GM21423 (cell line): ENCODE results near the gene RPS6KA4.
"Not testable (repeated sequence)": the region's sequence is repeated elsewhere in the genome, so short reads cannot be mapped to it uniquely, and the experiment has no call there.

Experiments
- ATAC-seq: cut with Tn5 transposase; IDR thresholded peaks from one replicate; pipeline ENCODE4 v1.9.1; 2021; ENCODE audit warnings: mild to moderate bottlenecking, moderate library complexity; ENCODE audit not compliant: unreplicated experiment

Gene RPS6KA4

GRCh38 chr11:64413417-64413816 lies 54.5 kb downstream of the RPS6KA4 start:
- ATAC-seq: no peak

- ATAC-seq: no peak
Measured at GRCh38 chr11:64415286-64415685, 56.3 kb downstream of the RPS6KA4 start.

- no peak for ATAC-seq
Measured at GRCh38 chr11:64415996-64416728, 57.2 kb downstream of the RPS6KA4 start.

DNA sequence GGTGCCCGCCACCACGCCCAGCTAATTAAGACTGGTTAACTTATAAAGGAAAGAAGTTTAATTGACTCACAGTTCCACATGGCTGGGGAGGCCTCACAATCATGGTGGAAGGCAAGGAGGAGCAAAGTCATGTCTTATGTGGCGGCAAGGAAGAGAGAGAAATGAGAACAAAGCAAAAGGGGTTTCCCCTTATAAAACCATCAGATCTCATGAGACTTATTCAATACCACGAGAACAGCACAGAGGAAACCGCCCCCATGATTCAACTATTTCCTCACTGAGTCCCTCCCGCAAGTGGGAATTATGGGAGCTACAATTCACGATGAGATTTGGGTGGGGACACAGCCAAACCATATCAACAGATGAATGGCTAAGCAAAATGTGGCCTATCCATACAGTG lies 59.3 kb downstream of the RPS6KA4 start:
- not testable (repeated sequence) for ATAC-seq

DNA sequence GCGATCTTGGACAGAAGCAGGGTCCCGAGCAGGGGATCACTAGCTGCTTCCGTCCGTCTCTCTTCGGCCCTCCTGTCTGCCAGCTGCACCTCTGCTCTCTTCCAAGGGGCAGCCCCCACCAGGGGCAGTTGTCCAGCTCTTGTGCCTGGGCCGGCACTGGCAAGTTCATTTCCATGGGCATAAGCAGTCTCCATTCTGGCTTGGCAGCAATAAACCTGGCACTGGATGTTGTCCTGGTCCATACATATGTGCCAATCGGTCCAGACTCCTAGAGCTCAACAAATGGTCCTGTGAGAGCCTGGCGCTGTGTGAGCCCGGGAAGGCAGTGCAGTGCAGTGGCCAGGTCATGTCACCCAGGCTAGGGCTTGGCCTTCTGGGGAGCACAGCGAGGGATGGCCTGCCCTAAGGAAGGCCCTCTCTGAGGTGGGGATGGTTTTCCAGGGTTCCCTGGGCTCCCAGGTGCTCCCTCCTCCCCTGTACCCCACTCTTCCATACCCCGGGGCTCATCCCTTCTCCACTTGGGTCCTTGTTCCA lies 60.4 kb downstream of the RPS6KA4 start:
- ATAC-seq: no peak

DNA sequence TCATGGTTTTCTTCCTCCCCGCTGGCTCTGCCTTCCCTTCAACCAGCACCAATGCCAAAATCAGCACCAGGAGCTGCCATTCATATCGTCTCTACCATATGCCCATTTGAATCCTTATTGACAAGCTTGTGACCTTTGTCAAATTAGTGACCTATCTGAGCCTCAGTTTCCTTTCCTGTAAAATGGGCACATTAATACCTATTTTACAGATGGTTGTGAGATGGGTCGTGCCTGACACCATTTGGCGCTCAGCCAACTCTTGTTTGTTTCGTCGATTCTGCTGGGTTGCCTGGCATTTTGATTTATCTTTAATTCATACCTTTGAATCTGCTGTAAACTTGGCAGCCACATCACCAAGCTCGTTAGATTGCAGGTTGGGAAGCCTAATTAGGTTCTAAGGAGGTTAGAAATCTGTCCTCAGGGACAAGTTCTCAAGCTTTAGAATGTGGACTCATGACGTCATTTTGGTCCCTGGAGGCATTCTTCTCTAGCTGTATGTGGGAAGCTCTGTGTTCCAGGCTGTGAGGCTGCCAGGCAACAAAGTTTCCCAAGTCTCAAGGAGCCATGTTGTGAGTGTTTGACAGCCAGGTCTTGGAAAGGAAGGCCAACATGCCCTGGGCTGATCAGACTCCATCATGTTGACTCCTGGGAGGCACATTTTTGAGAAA lies 61.0 kb downstream of the RPS6KA4 start:
- no peak for ATAC-seq
